CD14-positive monocyte (primary cell): Measurements from ENCODE around the gene NTRK3. TPM values are rescaled to one million over a fixed set of nuclear protein-coding genes. Genes with fewer than 3 reads are reported as not detected.

ENCODE experiments used
- DNase-seq, 3 donors: peaks; one replicate each; pipeline ENCODE4 v3.0.0-alpha.2; 2011 to 2022
- H2AFZ ChIP-seq: 2 replicates; pipeline ENCODE4 v1.6.0; 2012; ENCODE audit warnings: mild to moderate bottlenecking, low read depth, low read length, inconsistent platforms; ENCODE audit not compliant: insufficient read depth, poor library complexity, severe bottlenecking
- H3K27ac ChIP-seq, 2 donors: 1 replicate in 1 of 2; 2 replicates in 1 of 2; pipeline ENCODE4 v1.5.1; 2012 to 2013; ENCODE audit warnings: low read length in 2 of 2, control low read depth in 1 of 2, inconsistent platforms in 1 of 2, low read depth in 1 of 2, mild to moderate bottlenecking in 1 of 2
- H3K27me3 ChIP-seq, 2 donors: one replicate each; pipeline versions ENCODE4 v1.6.0 to v1.6.1; 2011 to 2013; ENCODE audit warnings: low read length in 2 of 2; ENCODE audit not compliant: control insufficient read depth in 2 of 2, insufficient read depth in 2 of 2
- H3K36me3 ChIP-seq, 2 donors: replicated peaks in 1 of 2; 1 replicate in 1 of 2; 2 replicates in 1 of 2; pipeline versions ENCODE4 v1.5.1 to v1.6.1; 2012 to 2013; ENCODE audit warnings: low read length in 2 of 2, control low read depth in 1 of 2, inconsistent platforms in 1 of 2, mild to moderate bottlenecking in 1 of 2; ENCODE audit not compliant: insufficient read depth in 2 of 2, control insufficient read depth in 1 of 2
- H3K4me1 ChIP-seq, 2 donors: 1 replicate in 1 of 2; 2 replicates in 1 of 2; pipeline versions ENCODE4 v1.5.1 to v1.6.1; 2012 to 2013; ENCODE audit warnings: low read length in 2 of 2, control low read depth in 1 of 2, inconsistent platforms in 1 of 2, mild to moderate bottlenecking in 1 of 2, moderate library complexity in 1 of 2; ENCODE audit not compliant: insufficient read depth in 2 of 2, control insufficient read depth in 1 of 2
- H3K4me2 ChIP-seq: replicated peaks from 2 replicates; pipeline ENCODE3; 2012; ENCODE audit warnings: low read length, moderate library complexity, mild to moderate bottlenecking; ENCODE audit not compliant: poor library complexity, severe bottlenecking; ENCODE audit errors: extremely low read depth
- H3K4me3 ChIP-seq, 3 experiments: fragments of 200-600 bp in 1 of 3; sonication (generic) in 1 of 3; replicated peaks in 1 of 3; 1 replicate in 2 of 3; 2 replicates in 1 of 3; pipeline ENCODE4 v1.5.1; 2011 to 2013; ENCODE audit warnings: low read length in 3 of 3, mild to moderate bottlenecking in 3 of 3, control low read depth in 2 of 3, low read depth in 2 of 3, inconsistent platforms in 1 of 3, moderate library complexity in 1 of 3
- H3K79me2 ChIP-seq: 2 replicates; pipeline ENCODE4 v1.6.0; 2012; ENCODE audit warnings: mild to moderate bottlenecking, control low read depth, inconsistent platforms, low read length, moderate library complexity; ENCODE audit not compliant: insufficient read depth
- H3K9ac ChIP-seq: 2 replicates; pipeline ENCODE4 v1.6.0; 2017; ENCODE audit warnings: low read length, mild to moderate bottlenecking; ENCODE audit not compliant: insufficient read depth, poor library complexity, severe bottlenecking
- H3K9me3 ChIP-seq, 2 donors: replicated peaks in 1 of 2; 1 replicate in 1 of 2; 2 replicates in 1 of 2; pipeline versions ENCODE4 v1.5.1 to v1.6.1; 2012 to 2013; ENCODE audit warnings: low read length in 2 of 2, control low read depth in 1 of 2; ENCODE audit not compliant: control insufficient read depth in 1 of 2, insufficient read depth in 1 of 2
- H4K20me1 ChIP-seq: 2 replicates; pipeline ENCODE4 v1.6.0; 2012; ENCODE audit warnings: mild to moderate bottlenecking, low read length, control low read depth, moderate library complexity; ENCODE audit not compliant: insufficient read depth
- H3K27ac Mint-ChIP-seq, 7 donors: one replicate each; pipeline ENCODE4 v1.8.0; 2020; ENCODE audit warnings: mild to moderate bottlenecking in 7 of 7, mixed read lengths in 7 of 7, moderate library complexity in 6 of 7, inconsistent platforms in 2 of 7
- H3K27me3 Mint-ChIP-seq, 3 donors: one replicate each; pipeline ENCODE4 v1.8.0; 2021 to 2022; ENCODE audit warnings: low read depth in 3 of 3, mild to moderate bottlenecking in 3 of 3, mixed read lengths in 3 of 3, moderate library complexity in 3 of 3, inconsistent platforms in 1 of 3
- H3K36me3 Mint-ChIP-seq, 2 donors: one replicate each; pipeline ENCODE4 v1.8.0; 2020; ENCODE audit warnings: mixed read lengths in 2 of 2, inconsistent platforms in 1 of 2, mild to moderate bottlenecking in 1 of 2
- H3K4me1 Mint-ChIP-seq: one replicate; pipeline ENCODE4 v1.8.0; 2020; ENCODE audit warnings: mild to moderate bottlenecking, mixed read lengths
- H3K4me3 Mint-ChIP-seq, 2 donors: one replicate each; pipeline ENCODE4 v1.8.0; 2020; ENCODE audit warnings: mild to moderate bottlenecking in 2 of 2, mixed read lengths in 2 of 2, moderate library complexity in 1 of 2
- H3K9me3 Mint-ChIP-seq, 7 donors: one replicate each; pipeline ENCODE4 v1.8.0; 2020 to 2022; ENCODE audit warnings: mixed read lengths in 7 of 7, mild to moderate bottlenecking in 6 of 7, moderate library complexity in 6 of 7, inconsistent platforms in 2 of 7
- CTCF ChIP-seq: fragments of 200-600 bp; IDR thresholded peaks from one replicate; pipeline ENCODE4 v1.8.0; 2022; ENCODE audit warnings: antibody characterized with exemption, mild to moderate bottlenecking
- WGBS: methylation state at CpG from one replicate; pipeline ENCODE4 v1.1.5; 2013; ENCODE audit warnings: missing lambda C conversion rate; ENCODE audit not compliant: insufficient coverage; 5-methylcytosine and 5-hydroxymethylcytosine counted together
- intact Hi-C, 2 donors: fragments of 100-400 bp; cut with micrococcal nuclease; formaldehyde crosslinking; loops; one replicate each; pipeline versions ENCODE4 v1.15.0 to v1.15.1; 2023
- polyA plus RNA-seq, 3 donors: library from polyadenylated mRNA; depleted of rRNA in 1 of 3; unstranded in 2 of 3; stranded (reverse) in 1 of 3; fragments of 300-500 nt in 2 of 3; fragments of >200 nt in 1 of 3; fragmentation: Illumina TruSeq in 2 of 3; gene quantifications; 1 replicate in 2 of 3; 2 replicates in 1 of 3; pipeline ENCODE4 v1.2.3, GENCODE V29; 2012 to 2021

The NTRK3 gene
- polyA plus RNA-seq, 3 donors = not detected

GRCh38 chr15:88042047-88042446 is 214.5 kb downstream of the NTRK3 start:
- Mint-ChIP-seq H3K27ac (no peak overlapping the region), H3K4me3 (no peak overlapping the region), H3K36me3 (no peaks in the 10 kb centered on the region), H3K4me1 (no peaks in the 10 kb centered on the region), H3K27me3 (peaks cover 1 to 2% (median 2%) of the 10 kb centered on the region in 3 donors), H3K9me3 (peaks cover 0 to 7% (median 2%) of the 10 kb centered on the region in 7 donors)
- no peak overlapping the region for H2AFZ ChIP-seq
- H3K27me3 ChIP-seq = no peaks in the 10 kb centered on the region
- H3K4me3 ChIP-seq = no peak overlapping the region
- no peak for DNase-seq
- intact Hi-C loops = no loop called here
- no peaks in the 10 kb centered on the region for H3K9me3 ChIP-seq
- H3K27ac ChIP-seq = no peak overlapping the region
- no peaks in the 10 kb centered on the region for H3K79me2 ChIP-seq
- no peak overlapping the region for H3K9ac ChIP-seq
- H4K20me1 ChIP-seq = no peaks in the 10 kb centered on the region
- no peaks in the 10 kb centered on the region for H3K36me3 ChIP-seq
- no peak overlapping the region for H3K4me2 ChIP-seq
- WGBS = 100% methylated on average over 4 of the region's 5 CpGs
- no peak for TF ChIP-seq CTCF
- no peaks in the 10 kb centered on the region for H3K4me1 ChIP-seq

DNA sequence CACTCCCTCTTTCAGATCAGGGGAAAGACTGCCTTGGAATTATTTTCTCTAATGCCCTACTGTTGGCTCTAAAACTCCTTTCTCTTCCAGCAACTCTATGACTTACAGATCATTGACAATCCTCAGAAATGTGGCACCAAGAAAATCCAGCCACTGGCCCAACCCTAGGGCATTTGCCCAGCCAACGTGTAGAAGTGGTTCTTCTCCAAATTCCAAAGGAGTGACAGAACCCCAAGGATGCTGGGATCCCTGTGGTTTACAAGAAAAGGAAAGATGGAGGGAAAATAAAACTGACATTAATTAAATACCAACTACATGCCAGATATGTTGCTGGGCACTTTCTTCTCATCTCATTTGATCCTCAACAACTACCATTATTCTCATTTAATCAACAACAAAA is 216.0 kb downstream of the NTRK3 start:
- no peak overlapping the region for H3K27ac Mint-ChIP-seq
- H3K9me3 Mint-ChIP-seq = peaks cover 0 to 7% (median 0%) of the 10 kb centered on the region in 7 donors
- no peak overlapping the region for H3K4me2 ChIP-seq
- H3K79me2 ChIP-seq = no peaks in the 10 kb centered on the region
- no peaks in the 10 kb centered on the region for H4K20me1 ChIP-seq
- H3K4me1 Mint-ChIP-seq = peaks cover 2% of the 10 kb centered on the region
- intact Hi-C loops = no loop called here
- peaks cover 2 to 11% (median 5%) of the 10 kb centered on the region in 3 donors for H3K27me3 Mint-ChIP-seq
- no peaks in the 10 kb centered on the region for H3K36me3 ChIP-seq
- peaks cover 0 to 2% of the 10 kb centered on the region in 2 donors for H3K27me3 ChIP-seq
- DNase-seq = no peak
- no peaks in the 10 kb centered on the region for H3K36me3 Mint-ChIP-seq
- no peak overlapping the region for H3K9ac ChIP-seq
- H3K4me1 ChIP-seq = no peaks in the 10 kb centered on the region
- H3K9me3 ChIP-seq = no peaks in the 10 kb centered on the region
- H3K27ac ChIP-seq = no peak overlapping the region
- WGBS = no CpG with 5 or more reads among the region's 1 CpG
- H3K4me3 Mint-ChIP-seq = no peak overlapping the region
- H3K4me3 ChIP-seq = no peak overlapping the region
- H2AFZ ChIP-seq = no peak overlapping the region
- no peak for TF ChIP-seq CTCF
